Breast epithelium (tissue), 4 donors: ENCODE data around the gene PCBD2. TPM values are rescaled to one million over a fixed set of nuclear protein-coding genes. Genes with fewer than 3 reads are reported as not detected.
"Not testable (repeated sequence)": the region's sequence is repeated elsewhere in the genome, so short reads cannot be mapped to it uniquely, and the experiment has no call there.

Source experiments
- DNase-seq, 2 donors: peaks; one replicate each; pipeline ENCODE4 v3.0.0-alpha.2; 2019; ENCODE audit warnings: low spot score in 2 of 2
- H3K27ac ChIP-seq, 2 donors: fragments of 200-600 bp; sonication (generic) in 1 of 2; one replicate each; pipeline ENCODE4 v1.5.1; 2016 to 2019; ENCODE audit warnings: mild to moderate bottlenecking in 1 of 2
- H3K27me3 ChIP-seq, 2 donors: fragments of 200-600 bp; sonication (generic) in 1 of 2; one replicate each; pipeline versions ENCODE4 v1.5.1 to v1.6.0; 2017 to 2019; ENCODE audit warnings: control low read depth in 1 of 2, mild to moderate bottlenecking in 1 of 2
- H3K36me3 ChIP-seq: fragments of 200-600 bp; one replicate; pipeline ENCODE4 v1.5.1; 2019
- H3K4me1 ChIP-seq, 2 donors: fragments of 200-600 bp; sonication (generic); one replicate each; pipeline ENCODE4 v1.5.1; 2016 to 2019; ENCODE audit warnings: control low read depth in 1 of 2
- H3K4me3 ChIP-seq, 3 donors: fragments of 200-600 bp; sonication (generic); 1 replicate in 2 of 3; 2 replicates in 1 of 3; pipeline ENCODE4 v1.5.1; 2016 to 2019; ENCODE audit warnings: mild to moderate bottlenecking in 3 of 3, moderate library complexity in 2 of 3
- H3K9me3 ChIP-seq, 2 donors: fragments of 200-600 bp; sonication (generic) in 1 of 2; one replicate each; pipeline ENCODE4 v1.5.1; 2016 to 2019; ENCODE audit warnings: control low read depth in 1 of 2
- CTCF ChIP-seq, 3 donors: fragments of 450-650 bp; IDR thresholded peaks; one replicate each; pipeline ENCODE4 v1.5.1; 2016 to 2017; ENCODE audit warnings: antibody characterized with exemption in 3 of 3, mild to moderate bottlenecking in 3 of 3, moderate library complexity in 3 of 3
- POLR2A ChIP-seq: fragments of 450-650 bp; IDR thresholded peaks from one replicate; pipeline ENCODE4 v1.6.1; 2016; ENCODE audit warnings: antibody characterized with exemption, mild to moderate bottlenecking, moderate library complexity
- POLR2AphosphoS5 ChIP-seq, 3 donors: sonication (generic); formaldehyde crosslinking; IDR thresholded peaks; one replicate each; pipeline ENCODE4 v1.6.1; 2017; ENCODE audit warnings: antibody characterized with exemption in 3 of 3
- intact Hi-C: fragments of 100-400 bp; cut with DNase I; formaldehyde crosslinking; loops from one replicate; pipeline ENCODE4 v1.15.1; 2023; ENCODE audit warnings: low total_unique reads
- total RNA-seq, 3 donors: library from RNA; depleted of rRNA; stranded (reverse); fragments of >200 nt; gene quantifications; one replicate each; pipeline ENCODE4 v1.1.0, GENCODE V29; 2016

The PCBD2 gene
- total RNA-seq, 3 donors from 2014 or later, result 6.9 to 11.0 (median 8.8) TPM

- Histone ChIP-seq H3K36me3 (no peaks in the 10 kb centered on the region), H3K4me1 (no peaks in the 10 kb centered on the region), H3K27ac (peak overlapping the region; percentile 96 to 97), H3K27me3 (no peaks in the 10 kb centered on the region), H3K9me3 (no peaks in the 10 kb centered on the region), H3K4me3 (peak overlapping the region; percentile 76 to 91 (median 82))
- TF ChIP-seq CTCF (IDR thresholded peaks at IDR 0.05), result peak; percentile 70 to 80 (median 74)
- TF ChIP-seq POLR2AphosphoS5 (IDR thresholded peaks at IDR 0.05), result no peak
- intact Hi-C loops, result no loop called here
- peak in 1 of 2 donors; percentile 40 for DNase-seq
Observed at GRCh38 chr5:134905246-134905996, 490 bp downstream of the PCBD2 start.

- Histone ChIP-seq H3K27ac (no peak overlapping the region), H3K36me3 (no peaks in the 10 kb centered on the region), H3K27me3 (no peaks in the 10 kb centered on the region), H3K4me3 (no peak overlapping the region), H3K4me1 (no peaks in the 10 kb centered on the region), H3K9me3 (no peaks in the 10 kb centered on the region)
- TF ChIP-seq POLR2A, result no peak
- TF ChIP-seq POLR2AphosphoS5 (IDR thresholded peaks at IDR 0.05), result no peak
- no peak for TF ChIP-seq CTCF (IDR thresholded peaks at IDR 0.05)
- intact Hi-C loops, result no loop called here
- DNase-seq, result no peak
Observed at GRCh38 chr5:134906811-134907210, 1.9 kb downstream of the PCBD2 start.

- DNase-seq, H3K4me1 ChIP-seq, H3K27ac ChIP-seq, H3K9me3 ChIP-seq, H3K36me3 ChIP-seq, intact Hi-C loops, H3K27me3 ChIP-seq, H3K4me3 ChIP-seq: not testable (repeated sequence)
Observed at GRCh38 chr5:134910752-134911151, 5.8 kb downstream of the PCBD2 start.

- Histone ChIP-seq H3K27ac (no peak overlapping the region), H3K9me3 (no peaks in the 10 kb centered on the region), H3K4me1 (no peaks in the 10 kb centered on the region), H3K36me3 (no peaks in the 10 kb centered on the region), H3K4me3 (no peak overlapping the region), H3K27me3 (no peaks in the 10 kb centered on the region)
- intact Hi-C loops, result no loop called here
- DNase-seq, result no peak
- TF ChIP-seq POLR2A (no peak), CTCF (IDR thresholded peaks at IDR 0.05) (no peak), POLR2AphosphoS5 (IDR thresholded peaks at IDR 0.05) (no peak)
Observed at GRCh38 chr5:134911285-134912206, 6.6 kb downstream of the PCBD2 start.

- Histone ChIP-seq H3K4me1 (no peaks in the 10 kb centered on the region), H3K4me3 (no peak overlapping the region), H3K9me3 (no peaks in the 10 kb centered on the region), H3K27ac (no peak overlapping the region), H3K36me3 (no peaks in the 10 kb centered on the region), H3K27me3 (no peaks in the 10 kb centered on the region)
- TF ChIP-seq POLR2AphosphoS5 (IDR thresholded peaks at IDR 0.05) (no peak), CTCF (IDR thresholded peaks at IDR 0.05) (no peak), POLR2A (no peak)
- intact Hi-C loops, result no loop called here
- no peak for DNase-seq
Observed at GRCh38 chr5:134913254-134913653, 8.3 kb downstream of the PCBD2 start.
